DMS79 treated with DMSO at 0.1 percent for 48 hours (cell line): ENCODE data around the gene SNTG2.
A peak's percentile ranks its signal among the peaks of the same experiment; 100 is the strongest.
"Not testable (repeated sequence)": the region's sequence is repeated elsewhere in the genome, so short reads cannot be mapped to it uniquely, and the experiment has no call there.

ENCODE experiments used
- DNase-seq: peaks from one replicate; lab custom pipeline; 2025; lab: John Stamatoyannopoulos, UW

SNTG2 gene

GRCh38 chr2:950080-950966 lies at the start of gene SNTG2:
Gene SNTG2 (plus strand): TSS chr2:950849. CDS start chr2:950997, 148 bp downstream.
- DNase-seq = peak; percentile 36

GRCh38 chr2:902584-902983 lies 48.1 kb upstream of the SNTG2 start:
- DNase-seq = no peak

DNA sequence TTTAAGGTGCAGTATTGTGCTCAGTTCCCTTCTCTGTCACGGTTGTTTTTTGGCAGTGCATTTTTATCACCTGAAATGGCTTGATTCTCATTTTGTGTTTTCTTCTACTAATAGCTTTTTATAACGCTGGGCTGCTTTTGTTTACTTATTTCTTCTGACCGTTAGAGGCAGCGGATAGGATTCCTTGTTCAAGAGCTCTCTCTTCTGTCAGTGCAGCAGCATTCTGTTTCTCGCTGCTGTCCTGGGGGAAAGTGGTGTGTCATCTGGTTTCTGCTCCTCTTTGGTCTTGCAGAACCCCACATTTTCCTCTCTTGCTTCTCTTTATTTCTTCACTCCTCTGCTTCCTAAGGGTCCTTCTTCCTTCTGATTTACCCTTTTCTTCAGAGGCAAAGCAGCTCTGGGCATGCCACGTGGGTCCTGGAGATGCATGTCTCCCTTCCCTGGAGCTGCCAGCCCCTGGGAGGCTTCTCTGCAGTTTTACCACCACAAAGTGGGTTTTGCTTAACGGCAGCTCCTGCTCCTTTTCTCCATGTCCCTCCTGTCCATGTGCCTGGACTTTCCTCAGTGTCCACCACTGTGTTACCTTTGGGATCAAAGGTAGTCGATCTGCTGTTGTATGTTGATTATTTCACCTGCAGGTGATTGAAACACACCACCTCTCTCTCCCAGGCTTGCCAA lies 47.3 kb upstream of the SNTG2 start:
- DNase-seq = peak; percentile 34

- no peak for DNase-seq
These were observed 46.2 kb upstream of the SNTG2 start for GRCh38 chr2:904246-905024.

DNA sequence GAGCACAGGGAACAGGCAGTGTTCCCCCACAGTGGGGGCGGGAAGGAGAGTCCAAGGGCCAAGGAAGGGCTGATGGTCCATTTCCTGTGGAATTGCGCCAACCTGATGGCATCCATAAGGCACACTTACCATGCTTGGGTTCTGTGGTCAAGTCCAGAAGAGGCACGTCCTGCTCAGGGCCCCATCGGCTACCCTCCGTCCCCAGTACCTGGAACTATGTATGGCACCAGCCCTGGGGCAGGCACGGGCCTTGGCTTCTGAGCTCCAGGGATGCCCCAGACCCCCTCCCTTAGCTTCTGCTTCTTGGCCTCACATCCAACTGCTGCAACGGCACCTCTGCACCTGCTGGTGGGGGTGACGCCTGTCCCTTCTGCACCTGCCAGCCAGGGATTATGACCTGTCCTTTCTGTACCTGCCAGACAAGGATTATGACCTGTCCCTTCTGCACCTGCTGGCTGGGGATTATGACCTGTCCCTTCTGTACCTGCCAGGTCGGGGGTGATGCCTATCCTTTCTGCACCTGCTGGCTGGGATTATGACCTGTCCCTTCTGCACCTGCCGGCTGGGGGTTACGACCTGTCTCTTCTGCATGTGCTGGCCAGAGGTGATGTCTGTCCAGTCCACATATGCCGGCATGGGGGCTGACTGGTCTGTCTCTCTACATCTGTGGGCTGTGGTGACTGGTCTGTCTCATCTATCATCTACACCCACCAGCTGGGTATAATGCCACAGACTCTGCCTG lies 45.4 kb upstream of the SNTG2 start:
- DNase-seq = no peak

GRCh38 chr2:905833-906140 lies 44.9 kb upstream of the SNTG2 start:
- no peak for DNase-seq

DNA sequence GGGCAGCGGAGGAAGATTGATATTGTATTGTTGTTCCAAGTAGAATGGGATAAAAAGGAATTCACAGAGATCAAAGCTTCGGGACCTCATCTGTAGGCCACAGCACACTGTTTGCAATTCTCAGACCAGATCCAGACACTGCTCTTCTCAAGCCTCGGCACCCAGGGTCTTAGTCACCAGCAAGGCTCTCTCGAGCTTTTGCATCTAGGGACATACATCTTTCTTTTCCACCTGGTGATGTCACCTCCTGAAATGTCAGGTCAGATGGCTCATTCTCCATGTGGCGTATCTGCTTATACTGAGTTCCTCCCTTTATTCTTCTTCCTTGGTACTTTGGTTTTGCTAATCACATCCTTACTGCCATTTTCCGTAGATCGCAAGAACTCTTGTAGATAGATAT lies 42.9 kb upstream of the SNTG2 start:
- DNase-seq = no peak

DNA sequence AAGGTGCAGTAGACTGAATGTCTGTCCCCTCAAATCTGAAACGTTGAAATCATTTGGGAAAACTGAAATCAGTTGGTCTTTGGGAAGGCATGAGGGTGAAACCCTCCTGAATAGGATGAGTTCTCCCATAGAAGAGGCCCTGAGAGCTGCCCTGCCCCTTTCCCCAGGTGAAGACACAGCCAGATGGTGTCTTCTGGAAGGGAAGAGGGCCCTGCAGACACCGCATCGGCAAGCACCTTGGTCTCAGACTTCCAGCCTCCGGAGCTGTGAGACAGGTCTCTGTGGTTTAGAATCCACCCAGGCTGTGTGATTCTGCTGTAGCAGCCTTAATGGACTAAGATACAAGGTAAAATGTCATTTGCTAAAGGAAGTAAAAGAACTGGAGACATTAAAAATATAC lies 42.1 kb upstream of the SNTG2 start:
- no peak for DNase-seq

- not testable (repeated sequence) for DNase-seq
These were observed 40.8 kb upstream of the SNTG2 start for GRCh38 chr2:909764-910379.

- DNase-seq = no peak
These were observed 40.0 kb upstream of the SNTG2 start for GRCh38 chr2:910698-911097.

DNA sequence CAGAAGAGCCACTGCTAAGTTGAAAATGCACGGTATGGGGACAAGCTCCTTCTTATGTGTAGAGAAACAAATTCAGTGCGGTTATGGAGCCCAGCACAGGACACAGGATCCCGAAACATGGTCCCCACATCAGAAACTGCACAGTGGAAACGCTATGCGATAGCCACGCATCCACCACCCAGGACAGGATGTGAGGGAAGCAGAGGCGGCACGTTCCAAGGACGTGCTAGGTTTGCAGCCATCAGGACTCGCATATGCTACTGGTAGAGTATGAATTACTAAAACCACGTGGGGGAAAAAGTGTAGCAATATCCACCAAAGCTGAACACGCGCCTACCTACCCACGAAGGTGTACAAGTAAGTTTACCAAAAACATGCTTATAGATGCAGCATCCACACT lies 34.7 kb upstream of the SNTG2 start:
- DNase-seq = no peak

GRCh38 chr2:916935-917334 lies 33.7 kb upstream of the SNTG2 start:
- no peak for DNase-seq

- no peak for DNase-seq
These were observed 31.0 kb upstream of the SNTG2 start for GRCh38 chr2:919672-920071.

GRCh38 chr2:920573-920972 lies 30.1 kb upstream of the SNTG2 start:
- no peak for DNase-seq

DNA sequence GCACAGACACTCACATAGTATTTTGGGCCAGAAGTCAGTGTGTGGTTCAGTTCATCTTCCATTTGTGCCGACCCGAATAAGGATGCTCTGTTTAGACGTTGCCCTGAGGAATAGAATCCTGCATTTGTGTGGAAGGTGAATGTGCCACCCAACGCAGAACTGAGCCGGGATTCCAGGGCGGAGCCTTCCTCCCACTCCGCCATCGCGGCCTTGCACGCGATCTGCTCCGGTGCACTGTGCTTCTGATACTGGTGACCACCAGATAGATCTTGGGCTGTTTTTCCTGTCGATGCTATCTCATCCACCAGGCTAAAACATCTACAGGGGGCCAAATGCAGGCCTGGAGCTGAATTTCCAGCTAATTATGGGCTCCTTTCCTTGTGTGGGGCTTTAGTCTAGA lies 29.6 kb upstream of the SNTG2 start:
- no peak for DNase-seq

GRCh38 chr2:922185-922584 lies 28.5 kb upstream of the SNTG2 start:
- no peak for DNase-seq

- peak; percentile 8 for DNase-seq
These were observed 26.6 kb upstream of the SNTG2 start for GRCh38 chr2:923832-924601.

DNA sequence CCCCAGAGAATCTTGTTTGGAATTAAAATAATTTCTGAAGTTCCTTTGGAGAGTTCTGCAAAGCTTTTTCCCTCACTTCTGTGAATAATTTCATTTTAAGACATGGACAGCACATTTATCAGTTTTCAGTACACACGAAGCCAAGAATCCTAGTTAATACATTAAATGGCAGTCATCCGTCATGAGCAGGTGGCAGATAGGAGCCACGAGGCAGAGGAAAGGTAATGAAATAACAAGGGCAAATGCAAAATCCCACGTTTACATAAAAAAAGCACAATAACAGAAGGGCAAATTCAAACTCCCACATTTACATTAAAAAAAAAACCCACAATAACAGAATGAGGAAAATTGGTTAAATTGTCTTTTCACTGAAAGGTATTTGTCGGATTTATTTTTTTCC lies 25.9 kb upstream of the SNTG2 start:
- no peak for DNase-seq

- DNase-seq = no peak
These were observed 25.3 kb upstream of the SNTG2 start for GRCh38 chr2:925309-925708.

DNA sequence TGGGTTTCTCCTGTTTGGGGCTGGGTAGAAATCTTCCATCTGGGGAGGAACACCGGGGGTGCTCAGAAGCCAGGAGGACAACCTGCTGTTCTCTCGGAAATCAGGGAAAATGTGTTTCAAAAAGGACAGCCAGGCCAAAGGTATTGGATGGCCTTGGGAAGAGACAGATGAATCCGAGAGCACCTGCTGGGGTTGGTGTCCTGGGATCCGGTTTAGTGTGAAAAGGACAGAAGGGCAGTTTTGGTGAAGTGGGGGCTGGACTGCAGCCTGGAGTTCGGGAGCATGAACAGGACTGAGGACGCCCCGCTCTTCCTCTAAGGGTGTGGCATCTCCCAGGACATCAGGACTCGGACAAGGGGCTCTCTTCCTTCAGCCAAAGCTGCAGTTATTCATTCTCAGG lies 24.9 kb upstream of the SNTG2 start:
- no peak for DNase-seq

- DNase-seq = no peak
These were observed 24.3 kb upstream of the SNTG2 start for GRCh38 chr2:926259-926793.
